ENCODE measurements around the gene SEMA4C.

- TF ChIP-seq POLR2AphosphoS5 (IDR thresholded peaks at IDR 0.05; ENCODE audit: low read depth, low read length) (no peak), POLR2A (IDR thresholded peaks at IDR 0.05; ENCODE audit: low read depth, low read length) (no peak), TAF1 (IDR thresholded peaks at IDR 0.05; ENCODE audit: borderline replicate concordance, low read depth, low read length) (no peak)
These were observed 44.8 kb downstream of the SEMA4C start for GRCh38 chr2:96825057-96825456.
